NCI-H2196 treated with DMSO at 0.1 percent for 48 hours (cell line): ENCODE data around the gene RASIP1.
"Not testable (repeated sequence)": the region's sequence is repeated elsewhere in the genome, so short reads cannot be mapped to it uniquely, and the experiment has no call there.

Source experiments
- DNase-seq: peaks from one replicate; lab custom pipeline; 2025; ENCODE audit not compliant: unreplicated experiment; lab: John Stamatoyannopoulos, UW

Gene RASIP1

GRCh38 chr19:48740164-48740972, at the start of gene RASIP1:
Gene RASIP1 (minus strand): TSS chr19:48740610. CDS start chr19:48740282, 328 bp downstream.
- no peak for DNase-seq

- not testable (repeated sequence) for DNase-seq
Observed at GRCh38 chr19:48787331-48787730, 46.9 kb upstream of the RASIP1 start.

GRCh38 chr19:48786422-48786821, 46.0 kb upstream of the RASIP1 start:
- not testable (repeated sequence) for DNase-seq

- no peak for DNase-seq
Observed at GRCh38 chr19:48784527-48784926, 44.1 kb upstream of the RASIP1 start.

- no peak for DNase-seq
Observed at GRCh38 chr19:48780631-48781391, 40.4 kb upstream of the RASIP1 start.

GRCh38 chr19:48779636-48780035, 39.2 kb upstream of the RASIP1 start:
- no peak for DNase-seq

GRCh38 chr19:48777720-48778119, 37.3 kb upstream of the RASIP1 start:
- no peak for DNase-seq

- no peak for DNase-seq
Observed at GRCh38 chr19:48777139-48777538, 36.7 kb upstream of the RASIP1 start.

GRCh38 chr19:48772503-48772953, 32.1 kb upstream of the RASIP1 start:
- no peak for DNase-seq

GRCh38 chr19:48770734-48771472, 30.5 kb upstream of the RASIP1 start:
- DNase-seq = no peak

GRCh38 chr19:48770266-48770665, 29.9 kb upstream of the RASIP1 start:
- no peak for DNase-seq

- no peak for DNase-seq
Observed at GRCh38 chr19:48768994-48769713, 28.7 kb upstream of the RASIP1 start.

- not testable (repeated sequence) for DNase-seq
Observed at GRCh38 chr19:48768171-48768753, 27.9 kb upstream of the RASIP1 start.

- DNase-seq = not testable (repeated sequence)
Observed at GRCh38 chr19:48765816-48766215, 25.4 kb upstream of the RASIP1 start.

- no peak for DNase-seq
Observed at GRCh38 chr19:48760504-48761205, 20.2 kb upstream of the RASIP1 start.

GRCh38 chr19:48757741-48758144, 17.3 kb upstream of the RASIP1 start:
- DNase-seq = no peak

GRCh38 chr19:48757089-48757675, 16.8 kb upstream of the RASIP1 start:
- DNase-seq = no peak

GRCh38 chr19:48756686-48757085, 16.3 kb upstream of the RASIP1 start:
- no peak for DNase-seq

- DNase-seq = no peak
Observed at GRCh38 chr19:48756212-48756611, 15.8 kb upstream of the RASIP1 start.
